ENCODE measurements around the gene CD160.

The CD160 gene

DNA sequence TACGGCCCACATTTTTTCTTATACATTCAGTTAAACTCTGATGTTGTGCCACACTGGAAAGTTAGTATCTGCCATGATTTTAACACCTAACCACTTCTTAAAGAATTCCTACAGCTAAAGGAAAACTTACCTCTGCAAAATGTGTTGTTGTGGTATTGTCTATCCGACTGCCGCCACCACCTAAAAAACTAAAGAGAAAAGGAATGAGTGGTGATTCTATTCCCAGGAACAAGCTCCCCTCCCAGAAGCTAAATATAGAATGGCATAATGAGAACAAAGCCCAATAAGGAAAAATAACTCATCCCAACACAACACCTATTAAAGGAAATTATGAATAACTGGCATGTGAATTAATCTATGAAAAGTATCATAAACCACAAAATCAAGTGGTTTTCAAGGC, 65.1 kb downstream of the CD160 start:
- Histone ChIP-seq H3F3A (ENCODE audit: insufficient read depth, low read length) (peaks cover 20% of the 10 kb centered on the region), H3K4me3 (ENCODE audit: low read length) (no peak overlapping the region), H3K9me2 (replicated peaks; ENCODE audit: insufficient read depth, low read length) (no peaks in the 10 kb centered on the region), H3K36me3 (replicated peaks; ENCODE audit: insufficient read depth, low read length) (peaks cover 5% of the 10 kb centered on the region; the same call in 1 of the 2 replicates), H3K4me1 (ENCODE audit: low read length) (peaks cover 22% of the 10 kb centered on the region), H3K4me2 (ENCODE audit: low read depth, low read length) (no peak overlapping the region), H3K9me3 (replicated peaks; ENCODE audit: insufficient read depth, low read length) (no peaks in the 10 kb centered on the region), H2AFZ (ENCODE audit: low read length) (no peak overlapping the region), H3K79me2 (ENCODE audit: low read length) (peaks cover 16% of the 10 kb centered on the region), H3K9ac (ENCODE audit: low read length) (no peak overlapping the region), H3K27ac (ENCODE audit: low read length) (no peak overlapping the region), H4K20me1 (ENCODE audit: insufficient read depth, low read length) (no peaks in the 10 kb centered on the region), H3K27me3 (replicated peaks; ENCODE audit: insufficient read depth, low read length) (no peaks in the 10 kb centered on the region)
- no peak for DNase-seq
- TF ChIP-seq, protein P1, sequence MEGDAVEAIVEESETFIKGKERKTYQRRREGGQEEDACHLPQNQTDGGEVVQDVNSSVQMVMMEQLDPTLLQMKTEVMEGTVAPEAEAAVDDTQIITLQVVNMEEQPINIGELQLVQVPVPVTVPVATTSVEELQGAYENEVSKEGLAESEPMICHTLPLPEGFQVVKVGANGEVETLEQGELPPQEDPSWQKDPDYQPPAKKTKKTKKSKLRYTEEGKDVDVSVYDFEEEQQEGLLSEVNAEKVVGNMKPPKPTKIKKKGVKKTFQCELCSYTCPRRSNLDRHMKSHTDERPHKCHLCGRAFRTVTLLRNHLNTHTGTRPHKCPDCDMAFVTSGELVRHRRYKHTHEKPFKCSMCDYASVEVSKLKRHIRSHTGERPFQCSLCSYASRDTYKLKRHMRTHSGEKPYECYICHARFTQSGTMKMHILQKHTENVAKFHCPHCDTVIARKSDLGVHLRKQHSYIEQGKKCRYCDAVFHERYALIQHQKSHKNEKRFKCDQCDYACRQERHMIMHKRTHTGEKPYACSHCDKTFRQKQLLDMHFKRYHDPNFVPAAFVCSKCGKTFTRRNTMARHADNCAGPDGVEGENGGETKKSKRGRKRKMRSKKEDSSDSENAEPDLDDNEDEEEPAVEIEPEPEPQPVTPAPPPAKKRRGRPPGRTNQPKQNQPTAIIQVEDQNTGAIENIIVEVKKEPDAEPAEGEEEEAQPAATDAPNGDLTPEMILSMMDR (IDR thresholded peaks at IDR 0.05; ENCODE audit: low read length): no peak
- TF ChIP-seq EZH2phosphoT487 (IDR thresholded peaks at IDR 0.05; ENCODE audit: low read length) (no peak), EZH2 (optimal IDR thresholded peaks at IDR 0.05; ENCODE audit: low read depth, low read length) (no peak)

- Histone ChIP-seq H3K9me3 (replicated peaks; ENCODE audit: insufficient read depth, low read length) (no peaks in the 10 kb centered on the region), H3K4me3 (ENCODE audit: low read length) (peak overlapping the region; percentile 13; the same call in 1 of the 2 replicates), H2AFZ (ENCODE audit: low read length) (no peak overlapping the region), H3K9ac (ENCODE audit: low read length) (peak overlapping the region; percentile 2; the same call in 1 of the 2 replicates), H3K36me3 (replicated peaks; ENCODE audit: insufficient read depth, low read length) (peaks cover 5% of the 10 kb centered on the region; the same call in 1 of the 2 replicates), H3K4me2 (ENCODE audit: low read depth, low read length) (peak overlapping the region; percentile 47), H4K20me1 (ENCODE audit: insufficient read depth, low read length) (no peaks in the 10 kb centered on the region), H3K27me3 (replicated peaks; ENCODE audit: insufficient read depth, low read length) (no peaks in the 10 kb centered on the region), H3K79me2 (ENCODE audit: low read length) (peaks cover 16% of the 10 kb centered on the region), H3K27ac (ENCODE audit: low read length) (peak overlapping the region; percentile 30; the same call in 1 of the 2 replicates), H3K9me2 (replicated peaks; ENCODE audit: insufficient read depth, low read length) (no peaks in the 10 kb centered on the region), H3F3A (ENCODE audit: insufficient read depth, low read length) (peaks cover 20% of the 10 kb centered on the region), H3K4me1 (ENCODE audit: low read length) (peaks cover 22% of the 10 kb centered on the region)
- TF ChIP-seq EZH2 (optimal IDR thresholded peaks at IDR 0.05; ENCODE audit: low read depth, low read length): no peak
- no peak for TF ChIP-seq EZH2phosphoT487 (IDR thresholded peaks at IDR 0.05; ENCODE audit: low read length)
- peak; percentile 67 for DNase-seq
Observed at GRCh38 chr1:145785547-145785946, 66.2 kb downstream of the CD160 start.

- no peaks in the 10 kb centered on the region for H3K9me2 ChIP-seq (replicated peaks; ENCODE audit: insufficient read depth, low read length)
- 0 out of 2 replicates have a peak overlapping the region, but pooled peaks have one; percentile 2 for H3K9ac ChIP-seq (ENCODE audit: low read length)
- peaks cover 5% of the 10 kb centered on the region; the same call in 1 of the 2 replicates for H3K36me3 ChIP-seq (replicated peaks; ENCODE audit: insufficient read depth, low read length)
- DNase-seq: peak; percentile 12
- no peaks in the 10 kb centered on the region for H3K27me3 ChIP-seq (replicated peaks; ENCODE audit: insufficient read depth, low read length)
- peak overlapping the region; percentile 47 for H3K4me2 ChIP-seq (ENCODE audit: low read depth, low read length)
- no peak overlapping the region for H2AFZ ChIP-seq (ENCODE audit: low read length)
- no peaks in the 10 kb centered on the region for H3K9me3 ChIP-seq (replicated peaks; ENCODE audit: insufficient read depth, low read length)
- no peaks in the 10 kb centered on the region for H4K20me1 ChIP-seq (ENCODE audit: insufficient read depth, low read length)
- H3F3A ChIP-seq (ENCODE audit: insufficient read depth, low read length): peaks cover 20% of the 10 kb centered on the region
- H3K4me1 ChIP-seq (ENCODE audit: low read length): peaks cover 22% of the 10 kb centered on the region
- peak overlapping the region; percentile 13; the same call in 1 of the 2 replicates for H3K4me3 ChIP-seq (ENCODE audit: low read length)
- peak overlapping the region; percentile 30; the same call in 1 of the 2 replicates for H3K27ac ChIP-seq (ENCODE audit: low read length)
- no peak for TF ChIP-seq EZH2 (optimal IDR thresholded peaks at IDR 0.05; ENCODE audit: low read depth, low read length)
- TF ChIP-seq EZH2phosphoT487 (IDR thresholded peaks at IDR 0.05; ENCODE audit: low read length): no peak
- TF ChIP-seq, protein P1 (IDR thresholded peaks at IDR 0.05; ENCODE audit: low read length): no peak
- peaks cover 16% of the 10 kb centered on the region for H3K79me2 ChIP-seq (ENCODE audit: low read length)
Observed at GRCh38 chr1:145786271-145786670, 67.0 kb downstream of the CD160 start.

- no peaks in the 10 kb centered on the region for H4K20me1 ChIP-seq (ENCODE audit: insufficient read depth, low read length)
- no peaks in the 10 kb centered on the region; the same call in 1 of the 2 replicates for H3K36me3 ChIP-seq (replicated peaks; ENCODE audit: insufficient read depth, low read length)
- H2AFZ ChIP-seq (ENCODE audit: low read length): no peak overlapping the region
- TF ChIP-seq, protein P1 (IDR thresholded peaks at IDR 0.05; ENCODE audit: low read length): no peak
- no peak for TF ChIP-seq EZH2phosphoT487 (IDR thresholded peaks at IDR 0.05; ENCODE audit: low read length)
- no peak for TF ChIP-seq EZH2 (optimal IDR thresholded peaks at IDR 0.05; ENCODE audit: low read depth, low read length)
- no peak overlapping the region for H3K9ac ChIP-seq (ENCODE audit: low read length)
- no peak overlapping the region for H3K27ac ChIP-seq (ENCODE audit: low read length)
- no peak overlapping the region for H3K4me2 ChIP-seq (ENCODE audit: low read depth, low read length)
- H3K27me3 ChIP-seq (replicated peaks; ENCODE audit: insufficient read depth, low read length): no peaks in the 10 kb centered on the region
- DNase-seq: no peak
- H3F3A ChIP-seq (ENCODE audit: insufficient read depth, low read length): peaks cover 20% of the 10 kb centered on the region
- no peaks in the 10 kb centered on the region for H3K9me2 ChIP-seq (replicated peaks; ENCODE audit: insufficient read depth, low read length)
- H3K9me3 ChIP-seq (replicated peaks; ENCODE audit: insufficient read depth, low read length): no peaks in the 10 kb centered on the region
- peaks cover 22% of the 10 kb centered on the region for H3K4me1 ChIP-seq (ENCODE audit: low read length)
- H3K79me2 ChIP-seq (ENCODE audit: low read length): peaks cover 27% of the 10 kb centered on the region
- no peak overlapping the region for H3K4me3 ChIP-seq (ENCODE audit: low read length)
Observed at GRCh38 chr1:145788580-145788979, 69.3 kb downstream of the CD160 start.

All from MM.1S (cell line).